ENCODE measurements around the gene SPSB2.

The SPSB2 gene

DNA sequence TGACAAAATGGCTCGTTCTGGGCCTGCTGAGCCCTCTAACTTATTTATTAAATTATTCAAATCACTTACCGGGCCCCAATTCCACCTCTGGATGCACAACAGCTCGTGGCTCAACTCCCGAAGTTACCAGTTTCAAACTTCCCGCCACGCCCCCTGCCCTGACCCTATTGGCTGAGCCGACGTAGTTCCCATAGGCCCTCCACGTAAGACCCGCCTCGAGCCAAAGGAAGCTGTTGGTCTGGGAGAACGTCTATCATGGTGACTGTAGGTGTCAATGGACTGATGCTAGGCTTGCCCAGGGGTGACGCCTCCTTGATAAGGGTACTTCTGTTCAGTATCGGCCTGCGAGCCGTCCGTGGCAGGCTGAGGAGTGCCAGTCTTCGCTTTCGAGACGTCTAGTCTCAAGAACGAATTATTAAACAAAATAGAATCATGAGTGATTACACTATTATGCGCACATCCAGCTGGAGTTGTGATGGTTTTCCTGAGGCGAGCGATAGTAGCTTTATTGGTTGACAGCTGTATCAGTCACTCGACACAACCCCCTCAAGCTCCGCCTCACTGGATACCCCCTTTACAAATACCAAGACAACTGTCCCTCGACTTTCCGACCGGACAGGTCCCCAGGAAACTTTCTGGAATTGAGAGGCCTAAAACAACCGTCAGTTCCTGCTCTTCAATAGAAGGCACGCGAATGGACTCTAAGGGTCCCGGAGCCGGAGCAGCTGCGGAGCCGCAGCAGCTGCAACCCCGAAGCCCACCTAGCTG lies 21.8 kb downstream of the SPSB2 start, which contains the start of gene CDCA3:
CDCA3 (minus strand) TSS at position 134 of the 768 bp plus-strand sequence. CDS start 334 bp downstream, outside the sequence.
- peak; percentile 100 for DNase-seq (ENCODE audit: low spot score)

DNA sequence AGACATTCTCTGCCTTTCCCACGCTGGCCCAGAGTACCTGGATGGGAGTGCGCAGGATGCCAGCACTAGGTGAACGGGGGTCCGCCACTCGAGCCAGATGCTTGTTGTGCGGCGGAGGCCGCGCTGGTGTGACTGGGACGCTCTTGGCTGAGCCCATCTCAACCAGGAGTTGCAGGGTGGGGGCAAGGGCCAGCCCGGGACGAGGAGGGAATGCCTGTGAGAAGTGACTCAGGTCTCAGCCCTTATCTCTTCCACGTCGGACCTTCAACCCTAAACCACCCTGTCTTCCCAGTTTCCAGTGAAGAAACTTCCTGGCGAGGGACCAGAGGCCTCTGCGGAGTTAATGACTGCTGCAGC lies 22.3 kb downstream of the SPSB2 start:
- no peak for DNase-seq (ENCODE audit: low spot score)

DNA sequence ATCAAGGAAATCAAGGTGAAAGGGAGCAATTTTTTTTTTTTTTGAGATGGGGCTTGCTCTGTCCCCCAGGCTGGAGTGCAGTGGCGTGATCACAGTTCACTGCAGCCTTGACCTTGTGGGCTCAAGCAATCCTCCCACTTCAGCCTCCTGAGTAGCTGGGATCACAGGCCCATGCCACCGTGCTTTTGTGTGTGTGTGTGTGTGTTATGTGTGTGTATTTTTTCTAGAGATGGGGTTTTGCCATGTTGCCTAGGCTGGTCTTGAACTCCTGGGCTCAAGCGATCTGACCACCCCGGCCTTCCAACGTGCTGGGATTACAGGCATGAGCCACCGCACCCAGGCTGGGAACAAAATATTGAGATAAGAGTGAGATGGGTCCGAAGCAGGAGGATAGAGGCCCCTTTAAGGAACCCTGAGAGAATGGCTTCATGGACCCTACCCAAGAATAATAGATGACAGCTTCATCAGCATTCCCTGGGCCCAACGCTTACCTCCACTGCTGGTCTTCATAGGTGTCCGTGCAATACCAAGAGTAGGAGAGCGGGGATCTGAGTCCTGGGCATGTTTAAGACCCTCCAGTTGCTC lies 23.0 kb downstream of the SPSB2 start:
- no peak for DNase-seq (ENCODE audit: low spot score)

DNA sequence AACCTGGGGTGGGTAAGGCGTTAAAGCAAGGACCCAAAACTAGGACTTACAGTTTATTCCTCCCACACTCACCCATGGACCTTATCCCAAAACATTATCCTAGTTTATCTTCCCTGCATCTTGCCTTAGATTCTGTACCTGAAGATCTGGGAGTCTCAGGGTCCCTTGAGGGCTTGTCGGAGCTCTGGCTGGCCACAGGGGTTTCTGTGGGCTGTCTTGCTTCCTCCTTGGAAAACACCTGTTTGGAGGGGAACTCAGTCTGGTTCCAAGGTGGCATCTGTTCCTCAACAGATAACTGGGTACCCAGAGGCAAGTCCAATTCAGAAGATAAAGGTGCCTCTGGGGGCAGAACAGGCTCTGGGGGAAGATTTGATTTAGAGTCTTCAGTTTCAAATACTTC lies 23.7 kb downstream of the SPSB2 start:
- no peak for DNase-seq (ENCODE audit: low spot score)

DNA sequence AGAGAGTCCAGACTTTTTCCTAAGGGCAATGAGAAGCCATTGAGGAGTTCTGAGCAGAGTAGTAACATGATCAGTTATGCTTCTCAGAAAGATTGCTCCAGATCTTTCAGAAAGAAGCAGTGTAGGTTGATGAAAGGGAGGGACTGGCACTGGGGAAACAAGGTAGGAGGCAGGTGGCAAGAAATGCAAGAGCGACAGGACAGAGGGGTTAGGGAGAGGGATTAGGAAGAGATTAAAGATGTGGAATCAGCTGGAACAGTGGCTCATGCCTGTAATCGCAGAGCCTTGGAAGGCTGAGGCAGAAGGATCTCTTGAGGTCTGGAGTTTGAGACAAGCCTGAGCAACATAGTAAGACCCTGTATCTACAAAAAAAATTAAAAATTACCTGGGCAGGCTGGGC lies 25.4 kb downstream of the SPSB2 start:
- DNase-seq (ENCODE audit: low spot score), result no peak

DNA sequence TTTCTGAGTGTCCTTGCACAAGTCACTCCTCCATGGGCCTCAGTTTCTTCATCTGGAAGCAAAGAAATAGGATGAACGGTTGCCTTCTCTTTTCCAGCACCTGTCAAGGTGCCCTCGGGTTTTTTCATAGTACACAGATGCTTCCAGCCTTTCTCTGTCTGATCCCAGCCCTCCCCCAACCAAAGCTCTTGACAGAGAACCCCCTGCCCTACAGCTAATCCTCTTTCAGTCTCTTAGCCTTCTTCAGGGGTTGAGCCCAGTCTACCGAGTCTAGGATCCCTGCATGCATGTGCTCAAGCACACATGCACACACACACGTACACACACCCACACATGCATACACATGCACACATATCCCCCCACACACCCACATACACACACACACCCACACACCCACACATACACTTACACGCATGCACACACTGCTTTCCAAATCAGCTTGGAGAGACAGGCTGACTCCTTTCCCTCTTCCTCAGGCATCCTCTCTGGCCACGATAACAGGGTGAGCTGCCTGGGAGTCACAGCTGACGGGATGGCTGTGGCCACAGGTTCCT lies 26.7 kb downstream of the SPSB2 start:
- DNase-seq (ENCODE audit: low spot score), result no peak

DNA sequence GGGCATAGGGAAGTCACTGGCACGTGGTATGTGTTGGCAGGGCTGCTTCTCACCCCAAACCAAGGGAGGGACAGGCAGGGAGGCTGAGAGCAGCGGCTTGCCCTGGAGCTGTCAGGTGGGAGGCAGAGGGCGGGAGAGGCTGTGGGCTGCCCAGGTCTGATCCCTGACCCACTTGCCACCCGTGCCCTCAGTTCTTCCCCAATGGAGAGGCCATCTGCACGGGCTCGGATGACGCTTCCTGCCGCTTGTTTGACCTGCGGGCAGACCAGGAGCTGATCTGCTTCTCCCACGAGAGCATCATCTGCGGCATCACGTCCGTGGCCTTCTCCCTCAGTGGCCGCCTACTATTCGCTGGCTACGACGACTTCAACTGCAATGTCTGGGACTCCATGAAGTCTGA lies 27.7 kb downstream of the SPSB2 start:
- DNase-seq (ENCODE audit: low spot score), result no peak

DNA sequence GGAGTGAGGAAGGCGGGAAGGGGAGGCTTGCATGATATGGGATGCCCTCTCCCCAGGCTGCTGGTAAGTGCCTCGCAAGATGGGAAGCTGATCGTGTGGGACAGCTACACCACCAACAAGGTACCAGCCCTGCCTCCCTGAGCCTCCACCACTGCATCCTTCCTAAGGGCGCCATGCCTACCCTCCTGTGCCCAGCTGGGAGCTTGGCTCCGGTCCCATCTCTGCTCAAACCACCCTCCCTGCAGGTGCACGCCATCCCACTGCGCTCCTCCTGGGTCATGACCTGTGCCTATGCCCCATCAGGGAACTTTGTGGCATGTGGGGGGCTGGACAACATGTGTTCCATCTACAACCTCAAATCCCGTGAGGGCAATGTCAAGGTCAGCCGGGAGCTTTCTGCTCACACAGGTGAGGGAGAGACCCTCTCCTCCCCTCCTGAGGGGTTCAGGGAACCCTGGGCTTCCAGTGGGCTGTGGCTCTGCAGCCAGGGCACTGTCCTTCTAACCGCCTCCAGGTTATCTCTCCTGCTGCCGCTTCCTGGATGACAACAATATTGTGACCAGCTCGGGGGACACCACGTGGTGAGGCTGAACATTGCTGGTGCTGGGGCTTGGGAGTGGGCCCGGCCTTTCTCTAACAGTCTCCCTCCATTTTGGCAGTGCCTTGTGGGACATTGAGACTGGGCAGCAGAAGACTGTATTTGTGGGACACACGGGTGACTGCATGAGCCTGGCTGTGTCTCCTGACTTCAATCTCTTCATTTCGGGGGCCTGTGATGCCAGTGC lies 29.8 kb downstream of the SPSB2 start:
- no peak for DNase-seq (ENCODE audit: low spot score)

DNA sequence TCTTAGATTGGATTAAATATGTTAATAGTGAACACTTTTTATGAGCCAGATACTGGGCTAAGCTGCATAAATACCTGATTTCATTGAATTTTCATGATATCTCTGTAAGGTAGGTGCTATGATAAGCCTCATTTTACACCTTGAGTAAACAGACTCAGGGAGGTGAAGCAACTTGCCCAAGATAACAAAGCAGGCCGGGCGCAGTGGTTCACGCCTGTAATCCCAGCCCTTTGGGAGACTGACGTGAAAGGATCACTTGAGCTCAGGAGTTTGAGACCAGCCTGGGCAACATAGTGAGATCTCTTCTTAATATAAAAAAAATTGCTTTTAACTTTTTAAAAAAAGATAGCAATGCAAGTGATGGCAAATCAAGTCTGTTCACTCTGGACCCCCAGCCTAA lies 31.0 kb downstream of the SPSB2 start:
- no peak for DNase-seq (ENCODE audit: low spot score)

DNA sequence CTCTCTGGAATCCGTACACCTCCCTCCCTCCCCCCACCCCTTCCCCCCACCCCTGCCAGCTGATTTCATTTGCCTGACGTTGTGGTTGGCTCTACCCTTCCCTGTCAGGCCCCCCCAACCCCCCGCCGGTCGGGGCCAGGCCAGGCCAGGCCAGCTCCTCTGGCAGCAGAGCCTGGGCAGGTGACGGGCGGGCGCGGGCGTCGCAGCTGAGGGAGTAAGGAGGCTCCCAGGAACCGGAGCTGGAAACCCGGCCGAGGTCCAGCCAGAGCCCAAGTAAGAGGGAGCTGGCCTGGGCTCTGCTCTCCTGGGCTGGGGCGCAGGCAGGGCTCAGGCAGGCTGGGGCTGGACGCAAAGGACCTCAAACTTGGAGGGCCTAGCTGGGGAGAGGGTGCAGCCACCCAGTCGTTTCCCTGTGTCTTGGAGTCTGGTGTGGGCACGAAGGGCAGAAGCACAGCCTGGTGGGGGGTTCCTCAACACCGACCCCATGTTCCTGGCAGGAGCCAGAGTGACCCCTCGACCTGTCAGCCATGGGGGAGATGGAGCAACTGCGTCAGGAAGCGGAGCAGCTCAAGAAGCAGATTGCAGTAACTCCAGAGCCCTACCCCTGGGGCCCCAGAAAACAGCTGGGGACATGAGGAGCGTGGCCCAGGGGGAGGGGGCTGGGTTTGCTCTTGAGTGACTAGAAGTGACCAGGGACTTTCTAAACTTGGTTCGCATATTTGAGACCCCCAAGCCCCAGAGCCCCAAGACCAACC lies 32.2 kb downstream of the SPSB2 start, which contains the start of gene GNB3:
GNB3 (plus strand) TSS at position 165 of the 755 bp plus-strand sequence; CDS start at position 528, 363 bp downstream.
- DNase-seq (ENCODE audit: low spot score), result no peak

DNA sequence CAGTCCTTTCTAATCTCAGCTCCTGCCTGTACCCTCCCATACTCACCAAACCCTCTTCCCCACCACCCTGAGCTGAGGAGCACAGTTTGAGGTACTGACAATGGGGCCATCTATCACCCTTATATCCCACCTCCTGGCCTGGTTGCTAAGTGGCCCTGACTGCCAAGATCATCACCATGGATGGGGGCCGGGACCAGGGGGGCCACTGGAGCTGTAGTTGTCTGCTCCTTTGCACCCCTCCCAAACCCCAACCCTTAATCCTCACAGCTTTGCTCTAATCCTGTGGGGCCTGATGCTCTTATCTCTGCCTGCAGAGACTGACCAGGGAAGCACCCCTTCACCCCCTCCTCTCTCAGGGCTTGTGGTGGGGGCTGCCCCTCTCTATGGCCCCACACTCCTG lies 32.8 kb downstream of the SPSB2 start:
- no peak for DNase-seq (ENCODE audit: low spot score)

DNA sequence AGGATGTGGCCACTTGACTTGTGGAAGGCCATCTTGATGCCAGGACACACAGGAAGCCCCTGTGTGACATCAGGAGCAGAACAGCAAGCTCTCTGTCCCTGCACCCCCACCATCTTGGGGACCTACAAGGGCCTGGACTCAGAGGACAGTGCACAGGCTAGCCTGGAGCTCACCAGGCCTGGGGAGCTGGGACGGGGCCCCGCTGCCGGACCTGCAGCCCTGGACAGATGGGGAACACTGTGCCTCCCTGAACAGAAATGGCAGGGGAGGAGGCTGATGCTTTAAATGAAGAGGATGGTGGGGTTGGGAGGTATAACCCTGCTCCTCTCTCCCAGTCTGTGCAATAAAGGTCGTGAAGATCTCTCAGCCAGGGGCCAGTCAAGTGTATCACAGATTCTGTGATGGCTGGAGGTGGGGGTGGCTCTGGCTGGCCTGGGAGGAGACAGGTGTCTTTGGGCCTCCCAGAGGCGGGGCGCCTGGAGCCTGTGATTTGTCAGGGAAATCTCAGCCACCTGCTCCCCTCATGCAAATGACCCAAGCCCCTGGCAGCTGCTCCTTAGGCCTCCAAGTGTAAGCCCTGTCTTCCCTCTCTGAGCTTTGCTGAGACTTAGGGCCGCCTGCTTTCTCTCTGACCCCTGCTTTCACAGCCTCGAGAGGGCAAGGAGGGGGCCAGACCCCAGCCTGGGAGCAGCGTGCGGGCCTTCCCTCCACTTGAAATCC lies 33.5 kb downstream of the SPSB2 start:
- no peak for DNase-seq (ENCODE audit: low spot score)

DNA sequence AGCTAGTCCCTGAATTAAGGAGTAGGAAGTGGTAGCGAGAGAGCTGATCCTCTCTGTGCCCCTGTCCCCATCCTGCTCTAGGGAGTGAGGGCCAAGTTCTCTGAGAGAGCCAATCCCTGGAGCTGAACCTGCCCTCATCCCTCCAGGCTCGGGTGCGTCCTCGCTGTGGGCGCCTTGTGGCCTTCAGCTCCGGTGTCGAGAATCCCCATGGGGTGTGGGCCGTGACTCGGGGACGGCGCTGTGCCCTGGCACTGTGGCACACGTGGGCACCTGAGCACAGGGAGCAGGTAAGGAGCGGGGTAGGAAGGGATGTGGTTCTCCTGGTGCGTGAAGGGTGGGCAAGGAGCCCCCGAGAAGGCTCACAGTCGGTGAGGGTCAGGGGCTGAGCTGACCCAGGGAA lies 34.2 kb downstream of the SPSB2 start:
- DNase-seq (ENCODE audit: low spot score), result no peak

DNA sequence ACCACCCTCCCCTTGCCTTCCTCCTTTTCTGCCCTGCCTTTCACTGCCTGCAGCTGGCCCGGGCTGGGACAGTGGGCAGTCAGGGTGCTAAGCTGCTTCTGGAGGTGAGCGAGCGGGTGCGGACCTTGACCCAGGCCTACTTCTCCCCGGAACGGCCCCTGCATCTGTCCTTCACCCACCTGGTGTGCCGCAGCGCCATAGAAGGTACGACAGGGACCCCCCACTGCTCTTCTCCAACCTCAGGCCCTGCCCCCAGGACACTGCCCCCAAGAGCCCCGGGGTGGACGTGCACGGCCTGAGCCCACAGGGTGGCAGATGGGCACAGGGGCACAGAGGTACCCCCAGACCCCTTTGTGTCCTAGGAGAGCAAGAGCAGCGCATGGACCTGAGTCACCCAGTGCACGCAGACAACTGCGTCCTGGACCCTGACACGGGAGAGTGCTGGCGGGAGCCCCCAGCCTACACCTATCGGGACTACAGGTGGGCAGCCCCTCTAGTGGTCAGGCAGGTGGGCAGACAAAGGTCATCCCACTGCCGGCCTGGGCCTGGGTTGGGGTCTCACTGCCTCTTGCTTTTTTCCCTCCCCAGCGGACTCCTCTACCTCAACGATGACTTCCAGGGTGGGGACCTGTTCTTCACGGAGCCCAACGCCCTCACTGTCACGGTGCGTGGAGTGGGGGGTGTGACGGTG lies 35.6 kb downstream of the SPSB2 start:
- no peak for DNase-seq (ENCODE audit: low spot score)

DNA sequence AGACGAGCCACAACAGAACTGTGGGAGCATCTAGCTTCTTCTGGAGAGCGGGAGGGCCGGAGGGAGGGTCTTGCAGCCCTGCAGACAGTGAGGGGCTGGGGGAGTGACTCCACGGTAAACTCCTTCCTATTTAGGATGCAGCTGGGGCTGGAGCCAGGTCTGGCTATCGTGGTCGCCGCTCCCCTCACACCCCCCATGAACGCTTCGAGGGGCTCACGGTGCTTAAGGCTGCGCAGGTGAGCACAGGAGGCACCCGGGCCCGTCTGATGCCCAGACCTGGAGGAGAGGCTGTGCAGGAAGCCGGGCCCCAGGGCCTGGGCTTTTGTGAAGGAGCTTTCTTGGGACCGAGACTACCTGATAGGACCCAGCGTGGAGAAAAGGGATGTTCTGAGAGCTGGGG lies 36.3 kb downstream of the SPSB2 start:
- DNase-seq (ENCODE audit: low spot score), result no peak

DNA sequence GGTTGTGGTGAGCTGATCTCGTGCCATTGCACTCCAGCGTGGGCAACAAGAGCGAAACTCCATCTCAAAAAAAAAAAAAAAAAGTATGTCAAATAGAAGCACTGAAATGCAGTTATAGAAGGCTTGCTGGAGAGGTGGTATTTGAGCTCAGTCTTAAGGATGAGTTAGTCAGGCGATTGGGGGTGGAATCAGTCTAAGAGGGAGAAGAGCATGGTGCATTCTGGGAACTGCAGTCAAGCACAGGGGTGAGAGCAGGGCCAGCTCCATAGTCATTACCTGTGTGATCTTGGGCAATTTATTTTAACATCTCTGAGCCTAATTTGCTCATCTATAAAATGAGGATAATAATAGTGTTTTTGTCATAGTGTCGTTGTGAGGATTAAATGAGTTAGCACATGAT lies 38.2 kb downstream of the SPSB2 start:
- no peak for DNase-seq (ENCODE audit: low spot score)

DNA sequence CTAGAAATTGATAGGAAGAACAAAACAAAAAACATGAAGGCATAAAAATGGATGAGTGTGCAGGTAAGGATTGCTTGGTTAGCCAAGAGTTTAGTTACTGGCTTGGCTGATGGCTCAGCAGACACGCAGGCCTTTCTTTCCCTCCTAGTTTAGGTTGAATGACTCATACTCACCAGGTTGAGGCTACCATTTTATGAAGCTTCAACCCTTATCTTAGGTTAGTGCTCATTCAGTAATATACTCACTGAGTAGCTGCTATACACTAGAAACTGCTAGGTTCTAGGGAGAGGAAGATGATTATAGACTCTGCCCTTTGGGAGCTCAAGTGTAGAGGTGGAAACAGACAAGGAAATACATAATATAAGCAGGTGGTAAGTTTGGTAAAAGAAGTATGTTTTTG lies 38.8 kb downstream of the SPSB2 start:
- DNase-seq (ENCODE audit: low spot score), result no peak

DNA sequence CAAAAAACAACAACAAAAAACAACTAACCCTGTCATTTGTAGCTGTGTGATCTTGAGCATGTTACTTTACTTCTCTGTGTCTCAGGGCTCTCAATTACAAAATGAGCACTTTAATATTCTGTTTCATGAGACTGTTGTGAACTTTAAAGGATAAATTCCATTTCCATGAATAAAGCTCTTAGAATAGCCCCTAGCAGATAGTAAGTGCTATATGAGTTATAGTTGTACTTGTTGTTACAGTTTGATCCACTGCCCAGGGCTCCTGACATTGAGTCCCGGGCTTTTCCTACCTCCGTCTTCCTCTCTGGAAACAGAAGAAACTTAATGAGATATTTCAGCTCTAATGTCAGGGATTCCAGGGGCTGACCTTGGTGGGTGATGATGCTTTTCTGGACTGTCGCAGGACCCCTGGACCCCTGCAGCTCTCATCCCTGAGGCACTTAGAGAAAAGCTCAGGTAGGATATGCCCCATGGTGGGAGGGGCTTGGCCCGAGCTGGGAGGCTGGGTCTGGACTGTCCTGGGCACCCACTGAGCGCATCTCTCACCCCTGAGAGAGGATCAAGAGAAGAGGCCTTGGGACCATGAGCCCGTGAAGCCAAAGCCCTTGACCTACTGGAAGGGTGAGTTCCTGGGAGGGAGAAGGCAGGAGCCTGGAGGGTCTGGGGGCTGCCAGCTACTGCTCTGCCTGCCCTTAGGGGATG lies 39.8 kb downstream of the SPSB2 start:
- DNase-seq (ENCODE audit: low spot score), result no peak

DNA sequence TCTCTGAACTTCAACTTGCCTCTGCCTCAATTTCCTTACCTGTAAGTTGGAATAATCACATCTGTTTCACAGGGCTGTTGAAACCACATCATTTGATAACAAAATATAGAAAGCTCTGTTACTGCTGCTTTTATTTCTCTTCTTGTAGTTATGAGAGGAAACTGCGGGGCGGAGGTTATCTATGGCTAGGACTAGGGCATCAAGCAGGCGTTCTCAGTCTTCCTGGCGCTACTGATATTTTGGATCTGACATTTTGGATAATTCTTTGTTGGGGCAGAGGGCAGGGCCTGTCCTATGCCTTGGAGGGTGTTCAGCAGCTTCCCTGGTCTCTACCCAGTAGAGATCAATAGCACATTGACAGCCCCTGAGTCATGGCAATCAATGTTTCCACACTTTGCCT lies 41.0 kb downstream of the SPSB2 start:
- DNase-seq (ENCODE audit: low spot score), result no peak

DNA sequence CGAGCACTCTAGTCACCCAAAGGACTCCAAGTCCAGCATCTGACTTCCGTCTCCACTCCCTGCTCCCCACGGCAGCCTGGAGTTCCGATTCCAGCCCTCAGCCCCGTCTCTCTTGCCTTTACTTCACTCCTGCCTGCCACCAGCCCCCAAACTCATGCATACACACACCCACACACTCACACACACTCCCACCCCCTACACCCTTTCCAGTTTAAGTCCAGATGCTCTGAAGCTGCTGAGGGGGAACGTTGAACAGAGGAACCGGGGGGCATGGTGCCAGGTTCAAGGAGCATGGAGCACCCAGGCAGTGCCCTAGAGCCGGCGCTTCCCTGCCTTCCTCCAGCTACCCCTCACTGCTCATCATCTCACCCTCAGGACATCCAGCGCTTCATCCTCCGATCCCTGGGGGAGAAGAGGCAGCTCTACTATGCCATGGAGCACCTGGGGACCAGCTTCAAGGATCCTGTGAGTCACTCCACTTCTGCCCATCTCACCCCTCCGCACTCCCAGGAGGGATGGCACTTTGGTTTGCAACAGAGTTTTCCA lies 41.6 kb downstream of the SPSB2 start:
- no peak for DNase-seq (ENCODE audit: low spot score)

Measured in LoVo (cell line).